Measurements from ENCODE around the gene CYB561D1. TPM values are rescaled to one million over a fixed set of nuclear protein-coding genes. Genes with fewer than 3 reads are reported as not detected.
A peak's percentile ranks its signal among the peaks of the same experiment; 100 is the strongest.

CYB561D1 gene
- total and polyA plus RNA-seq, 2 of the 13 experiments (the other 11 are each of a cell fraction or from before 2014, with no cell fraction given): 3.9 to 4.1 TPM

- TF ChIP-seq ZNF138 (CRISPR knock-in tag; IDR thresholded peaks at IDR 0.05; ENCODE audit: low read depth) (0 out of 2 replicates have a peak, but pooled peaks have one; percentile 74), MIER2 (CRISPR knock-in tag; IDR thresholded peaks at IDR 0.05) (peak; percentile 29; the same call in 1 of the 2 replicates), ZNF563 (CRISPR knock-in tag; IDR thresholded peaks at IDR 0.05) (peak; percentile 78; the same call in 1 of the 2 replicates), ZNF329 (CRISPR knock-in tag; IDR thresholded peaks at IDR 0.05; ENCODE audit: low read depth) (no peak; the same call in 1 of the 2 replicates), ATAD3A (CRISPR knock-in tag; IDR thresholded peaks at IDR 0.05) (no peak), ZNF484 (CRISPR knock-in tag; IDR thresholded peaks at IDR 0.05; ENCODE audit: borderline replicate concordance, low read depth) (no peak), ERF (CRISPR knock-in tag; IDR thresholded peaks at IDR 0.05) (peak; percentile 88; the same call in 1 of the 2 replicates), HNF1A (IDR thresholded peaks at IDR 0.05; ENCODE audit: low read depth) (no peak), HNF1A (CRISPR knock-in tag; IDR thresholded peaks at IDR 0.05; ENCODE audit: borderline replicate concordance) (peak; percentile 44; the same call in 1 of the 2 replicates), ZIK1 (CRISPR knock-in tag; IDR thresholded peaks at IDR 0.05; ENCODE audit: borderline replicate concordance, low read depth) (no peak), MYNN (CRISPR knock-in tag; IDR thresholded peaks at IDR 0.05; ENCODE audit: low read depth) (no peak), GMEB2 (CRISPR knock-in tag; IDR thresholded peaks at IDR 0.05; ENCODE audit: low read depth) (peak; percentile 53; the same call in 1 of the 2 replicates), ZNF883 (CRISPR knock-in tag; IDR thresholded peaks at IDR 0.05; ENCODE audit: not compliant biosample characterization) (no peak), ZFY (CRISPR knock-in tag; IDR thresholded peaks at IDR 0.05) (peak; percentile 85), KDM2A (CRISPR knock-in tag; IDR thresholded peaks at IDR 0.05; ENCODE audit: borderline replicate concordance, low read depth) (peak; percentile 97)
- TF ChIP-seq, protein P1, sequence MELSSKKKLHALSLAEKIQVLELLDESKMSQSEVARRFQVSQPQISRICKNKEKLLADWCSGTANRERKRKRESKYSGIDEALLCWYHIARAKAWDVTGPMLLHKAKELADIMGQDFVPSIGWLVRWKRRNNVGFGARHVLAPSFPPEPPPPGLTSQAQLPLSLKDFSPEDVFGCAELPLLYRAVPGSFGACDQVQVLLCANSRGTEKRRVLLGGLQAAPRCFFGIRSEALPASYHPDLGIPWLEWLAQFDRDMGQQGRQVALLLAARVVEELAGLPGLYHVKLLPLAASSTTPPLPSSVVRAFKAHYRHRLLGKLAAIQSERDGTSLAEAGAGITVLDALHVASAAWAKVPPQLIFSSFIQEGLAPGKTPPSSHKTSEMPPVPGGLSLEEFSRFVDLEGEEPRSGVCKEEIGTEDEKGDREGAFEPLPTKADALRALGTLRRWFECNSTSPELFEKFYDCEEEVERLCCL (CRISPR knock-in tag; IDR thresholded peaks at IDR 0.05; ENCODE audit: borderline replicate concordance): peak; percentile 85
- TF ChIP-seq, protein P2, sequence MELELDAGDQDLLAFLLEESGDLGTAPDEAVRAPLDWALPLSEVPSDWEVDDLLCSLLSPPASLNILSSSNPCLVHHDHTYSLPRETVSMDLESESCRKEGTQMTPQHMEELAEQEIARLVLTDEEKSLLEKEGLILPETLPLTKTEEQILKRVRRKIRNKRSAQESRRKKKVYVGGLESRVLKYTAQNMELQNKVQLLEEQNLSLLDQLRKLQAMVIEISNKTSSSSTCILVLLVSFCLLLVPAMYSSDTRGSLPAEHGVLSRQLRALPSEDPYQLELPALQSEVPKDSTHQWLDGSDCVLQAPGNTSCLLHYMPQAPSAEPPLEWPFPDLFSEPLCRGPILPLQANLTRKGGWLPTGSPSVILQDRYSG (CRISPR knock-in tag; IDR thresholded peaks at IDR 0.05): no peak
Observed at GRCh38 chr1:109493805-109494539, at the start of gene CYB561D1 (continued).
